RWPE2 (cell line): ENCODE results near the gene FBXO45.
"Not testable (repeated sequence)": the region's sequence is repeated elsewhere in the genome, so short reads cannot be mapped to it uniquely, and the experiment has no call there.

Experiments used
- ATAC-seq: fragments of 200-7000 bp; cut with Tn5 transposase; 3 replicates; pipeline ENCODE4 v1.9.1; 2021; ENCODE audit warnings: low read depth
- DNase-seq: peaks from one replicate; pipeline ENCODE4 v3.0.0-alpha.2; 2020; ENCODE audit warnings: low spot score
- H3K27ac ChIP-seq: fragments of 450-650 bp; 2 replicates; pipeline ENCODE4 v1.5.1; 2017; ENCODE audit warnings: mild to moderate bottlenecking; ENCODE audit not compliant: poor library complexity, severe bottlenecking
- H3K27me3 ChIP-seq: fragments of 250-450 bp; sonication (Bioruptor Pico); 2 replicates; pipeline ENCODE4 v1.5.1; 2021; ENCODE audit warnings: mild to moderate bottlenecking, moderate library complexity; ENCODE audit not compliant: insufficient read depth, poor library complexity, severe bottlenecking
- H3K36me3 ChIP-seq: fragments of 250-450 bp; sonication (Bioruptor Pico); 2 replicates; pipeline ENCODE4 v1.5.1; 2020; ENCODE audit warnings: low read depth, mild to moderate bottlenecking, moderate library complexity
- H3K4me1 ChIP-seq: fragments of 250-450 bp; sonication (Bioruptor Pico); 2 replicates; pipeline ENCODE4 v1.5.1; 2021; ENCODE audit warnings: mild to moderate bottlenecking, moderate library complexity; ENCODE audit not compliant: insufficient read depth, poor library complexity, severe bottlenecking
- H3K4me3 ChIP-seq: fragments of 250-450 bp; sonication (Bioruptor Pico); 2 replicates; pipeline ENCODE4 v1.5.1; 2021; ENCODE audit warnings: mild to moderate bottlenecking, moderate library complexity; ENCODE audit not compliant: severe bottlenecking
- H3K9me3 ChIP-seq: fragments of 250-450 bp; sonication (Bioruptor Pico); 2 replicates; pipeline ENCODE4 v1.5.1; 2021; ENCODE audit warnings: mild to moderate bottlenecking, moderate library complexity; ENCODE audit not compliant: severe bottlenecking
- CTCF ChIP-seq: fragments of 450-650 bp; IDR thresholded peaks from one replicate; pipeline ENCODE4 v1.5.1; 2017; ENCODE audit warnings: mild to moderate bottlenecking, moderate library complexity; ENCODE audit not compliant: poor library complexity, severe bottlenecking

FBXO45 gene

GRCh38 chr3:196568246-196569002 is at the start of gene FBXO45, which contains the start of gene WDR53:
Gene FBXO45 (plus strand): TSS chr3:196568660. CDS start chr3:196568985, 325 bp downstream.
Gene WDR53 (minus strand): TSS chr3:196568554. CDS start chr3:196561475, 7,079 bp downstream.
- H3K4me1 ChIP-seq: peaks cover 26% of the 10 kb centered on the region
- no peaks in the 10 kb centered on the region for H3K9me3 ChIP-seq
- H3K27me3 ChIP-seq: no peaks in the 10 kb centered on the region
- TF ChIP-seq CTCF: no peak
- ATAC-seq (peak; percentile 89), DNase-seq (peak; percentile 94)
- peaks cover 22% of the 10 kb centered on the region for H3K36me3 ChIP-seq
- H3K27ac ChIP-seq: peak within 1 kb of the TSS; percentile 66
- H3K4me3 ChIP-seq: peak within 1 kb of the TSS; percentile 96

- peak; percentile 20 for TF ChIP-seq CTCF
- H3K27me3 ChIP-seq: no peaks in the 10 kb centered on the region
- H3K27ac ChIP-seq: no peak overlapping the region
- DNase-seq: no peak
- no peaks in the 10 kb centered on the region for H3K36me3 ChIP-seq
- ATAC-seq: no peak
- no peaks in the 10 kb centered on the region for H3K4me1 ChIP-seq
- no peak overlapping the region for H3K4me3 ChIP-seq
- peaks cover 13% of the 10 kb centered on the region for H3K9me3 ChIP-seq
Observed at GRCh38 chr3:196518966-196519717, 49.3 kb upstream of the FBXO45 start.

GRCh38 chr3:196519718-196520082 is 48.8 kb upstream of the FBXO45 start:
- no peak overlapping the region for H3K4me3 ChIP-seq
- no peaks in the 10 kb centered on the region for H3K4me1 ChIP-seq
- no peak for ATAC-seq
- no peak for TF ChIP-seq CTCF
- no peaks in the 10 kb centered on the region for H3K27me3 ChIP-seq
- H3K27ac ChIP-seq: no peak overlapping the region
- DNase-seq: no peak
- peaks cover 13% of the 10 kb centered on the region for H3K9me3 ChIP-seq
- H3K36me3 ChIP-seq: no peaks in the 10 kb centered on the region

- not testable (repeated sequence) for H3K4me1 ChIP-seq
Observed at GRCh38 chr3:196521291-196521690, 47.2 kb upstream of the FBXO45 start.

GRCh38 chr3:196523841-196524240 is 44.6 kb upstream of the FBXO45 start:
- Histone ChIP-seq H3K27me3 (no peaks in the 10 kb centered on the region), H3K27ac (no peak overlapping the region), H3K36me3 (no peaks in the 10 kb centered on the region), H3K4me3 (no peak overlapping the region), H3K4me1 (no peaks in the 10 kb centered on the region), H3K9me3 (peaks cover 9% of the 10 kb centered on the region)
- ATAC-seq (no peak), DNase-seq (no peak)
- TF ChIP-seq CTCF: no peak

More at GRCh38 chr3:196521291-196521690, 47.2 kb upstream of the FBXO45 start:
- H3K9me3 ChIP-seq: peaks cover 13% of the 10 kb centered on the region
- not testable (repeated sequence) for H3K27ac ChIP-seq, H3K36me3 ChIP-seq, H3K27me3 ChIP-seq, DNase-seq, H3K4me3 ChIP-seq, ATAC-seq
